Measurements from ENCODE around the gene EXOC3L1.

The EXOC3L1 gene

DNA sequence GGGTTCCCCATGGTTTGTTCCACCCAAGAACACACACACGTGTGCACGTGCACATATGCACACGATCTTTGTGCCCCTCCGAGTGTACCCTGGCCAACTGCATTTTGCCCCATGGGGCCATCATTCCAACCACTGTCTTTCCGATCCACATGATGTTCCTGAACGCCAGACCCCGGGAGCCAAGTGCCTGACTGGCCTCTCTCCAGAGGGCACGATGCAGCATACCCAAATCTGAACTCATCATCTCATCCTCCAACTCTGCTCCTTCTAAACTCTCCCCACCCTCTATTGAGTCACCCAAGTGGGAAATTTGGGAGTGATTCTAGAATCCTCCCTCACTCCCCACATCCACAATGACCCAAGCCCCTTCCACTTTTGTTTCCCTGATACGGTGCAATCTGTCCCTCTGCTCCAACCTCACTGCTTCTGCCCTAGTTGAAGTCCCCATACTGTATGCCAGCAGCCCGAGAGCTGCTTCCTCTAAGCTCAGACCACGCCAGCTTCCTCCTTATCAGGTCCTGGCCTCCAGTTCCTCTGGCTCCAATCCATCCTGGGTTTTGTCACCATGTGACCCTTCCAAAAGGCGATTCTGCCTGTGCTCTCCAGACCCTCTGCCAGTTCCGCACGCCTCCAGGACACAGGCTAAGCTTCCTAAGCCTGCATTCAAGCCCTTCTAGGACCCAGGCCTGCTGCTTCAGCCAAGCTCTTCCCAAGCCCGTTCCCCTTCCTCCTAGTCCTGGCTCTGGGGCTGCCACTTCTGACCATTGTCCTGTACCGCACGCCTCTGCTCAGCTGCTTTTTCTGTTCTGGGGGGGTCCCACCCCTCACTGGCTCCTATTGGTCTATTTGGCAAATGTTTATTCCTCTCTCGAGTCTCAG is 26.9 kb upstream of the EXOC3L1 start:
- no peak for DNase-seq

DNA sequence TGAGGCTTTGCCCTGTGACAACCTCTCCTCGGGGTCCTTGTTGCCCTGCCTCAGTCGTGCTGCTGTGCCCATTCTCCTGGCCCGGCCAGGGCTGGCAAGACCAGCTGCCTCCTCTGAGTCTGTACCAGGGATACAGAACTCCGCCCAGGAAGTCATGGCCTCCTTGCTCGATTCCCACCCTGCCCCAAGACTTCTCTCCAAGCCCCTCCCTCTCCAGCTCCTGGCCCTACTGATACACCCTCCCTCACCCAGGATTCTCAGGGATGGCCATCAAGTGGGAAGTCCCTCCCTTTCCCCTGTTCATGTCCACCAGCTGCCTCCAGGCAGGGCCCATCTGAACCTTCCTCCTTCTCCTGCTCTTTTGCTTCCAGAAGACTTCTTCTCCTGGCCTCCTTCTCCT is 25.8 kb upstream of the EXOC3L1 start:
- no peak for DNase-seq

DNA sequence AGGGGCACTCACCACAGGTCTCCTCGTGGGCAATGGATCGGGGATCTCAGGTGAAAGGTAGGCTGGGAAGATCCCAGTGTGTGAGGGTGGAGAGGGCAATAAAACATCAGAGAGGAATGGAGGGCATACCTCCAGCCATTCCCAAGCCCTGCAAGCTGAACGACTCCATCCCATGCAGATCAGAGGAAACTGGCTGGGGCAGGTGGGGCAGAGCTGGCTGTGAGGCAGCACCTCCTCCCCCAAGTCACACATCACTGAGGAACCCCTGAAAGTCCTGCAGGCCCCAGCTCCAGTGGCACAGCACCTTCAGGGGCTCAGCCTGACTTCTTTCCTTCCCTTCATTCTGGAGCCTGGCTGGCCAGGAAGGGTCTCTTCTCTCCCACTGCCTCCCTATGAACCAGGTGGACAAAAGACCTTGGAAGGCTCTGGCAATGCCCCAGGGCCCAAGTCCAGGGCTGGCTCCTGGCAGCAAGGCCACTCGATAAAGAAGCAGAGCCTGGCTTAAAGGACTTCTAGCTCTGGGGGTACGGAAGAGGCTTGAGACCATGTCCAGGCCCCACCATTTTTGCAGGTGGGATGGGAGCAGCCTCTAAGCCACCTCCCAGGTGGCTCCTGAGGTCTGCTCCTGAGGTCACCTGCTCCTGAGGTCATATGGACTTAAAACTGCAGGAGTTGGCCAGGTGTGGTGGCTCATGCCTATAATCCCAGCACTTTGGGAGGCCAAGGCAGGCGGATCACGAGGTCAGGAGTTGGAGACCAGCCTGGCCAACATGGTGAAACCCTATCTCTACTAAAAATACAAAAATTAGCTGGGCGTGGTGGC is 23.5 kb upstream of the EXOC3L1 start:
- no peak for DNase-seq

DNA sequence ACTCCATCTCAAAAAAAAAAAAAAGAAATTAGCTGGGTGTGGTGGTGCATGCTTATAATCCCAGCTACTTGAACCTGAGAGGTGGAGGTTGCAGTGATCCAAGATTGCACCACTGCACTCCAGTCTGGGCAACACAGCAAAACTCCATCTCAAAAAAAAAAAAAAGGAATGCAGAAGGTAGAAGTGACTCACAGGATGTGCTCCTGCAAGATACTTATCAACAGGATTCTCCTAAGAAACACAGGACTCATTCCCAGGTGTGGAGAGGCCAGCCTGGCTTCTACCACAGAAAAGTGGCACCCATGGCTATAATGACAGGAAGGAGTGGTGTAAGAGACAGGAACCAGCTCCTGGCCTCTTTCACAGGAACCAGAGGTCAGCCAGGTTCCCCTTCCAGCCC is 22.8 kb upstream of the EXOC3L1 start:
- no peak for DNase-seq

DNA sequence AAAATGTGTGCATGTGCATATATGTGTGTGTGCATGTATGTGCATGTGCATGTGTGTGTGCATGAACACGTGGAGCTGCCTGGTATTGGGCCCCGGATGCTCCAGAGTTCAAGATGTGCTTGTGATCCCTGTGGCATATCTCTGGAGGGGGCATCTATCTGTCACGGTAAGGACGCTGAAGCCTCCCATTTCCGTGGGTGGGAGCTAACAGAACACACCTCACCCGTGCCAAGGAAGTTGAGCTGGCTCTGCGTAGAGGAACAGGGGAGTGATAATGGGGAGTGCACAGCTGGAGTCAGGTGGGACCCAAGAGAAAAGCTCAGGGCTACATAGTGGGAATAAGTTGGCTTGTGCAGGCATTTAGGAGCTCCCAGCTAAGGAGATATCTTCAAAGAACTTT is 21.7 kb upstream of the EXOC3L1 start:
- no peak for DNase-seq

DNA sequence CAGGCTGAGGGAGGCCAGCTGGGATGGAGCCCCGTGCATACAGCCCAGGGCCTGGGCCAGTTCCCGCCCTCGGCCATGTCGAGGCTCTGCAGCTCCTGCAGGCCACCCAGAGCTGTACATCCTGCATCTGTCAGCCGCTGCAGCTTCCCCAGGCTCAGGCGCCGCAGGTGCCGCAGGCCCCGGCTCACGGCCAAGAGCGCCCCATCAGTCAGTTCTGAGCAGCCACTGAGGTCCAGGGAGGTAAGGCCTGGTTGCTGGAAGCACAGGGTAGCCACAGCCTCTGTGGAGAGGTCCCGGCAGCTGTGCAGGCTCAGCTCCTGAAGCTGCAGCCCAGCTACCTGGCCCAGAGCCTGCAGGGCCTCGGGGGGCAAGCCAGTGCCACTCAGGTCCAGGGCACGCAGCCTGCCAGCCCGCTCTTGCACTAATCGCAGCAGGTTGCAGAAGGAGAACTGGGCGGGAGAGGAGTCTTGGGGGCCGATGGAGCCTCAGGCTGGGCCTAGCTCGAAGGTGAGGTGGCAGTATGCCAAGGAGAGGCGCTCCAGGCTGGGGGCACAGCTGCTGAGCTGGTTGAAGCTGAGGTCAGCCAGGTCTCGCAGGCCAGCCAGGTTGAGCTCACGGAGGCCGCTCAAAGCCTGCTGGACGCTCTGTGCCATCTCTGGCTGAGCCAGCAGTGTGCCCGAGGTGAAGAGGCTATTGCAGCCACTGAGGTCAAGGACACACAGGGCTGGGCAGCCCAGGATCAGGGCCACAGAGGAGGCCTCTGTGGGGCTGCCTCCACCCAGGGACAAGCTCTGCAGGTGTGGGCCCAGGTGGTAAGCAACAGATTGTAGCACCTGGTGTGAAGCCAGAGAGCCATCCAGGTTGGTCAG is 20.4 kb upstream of the EXOC3L1 start:
- no peak for DNase-seq

DNA sequence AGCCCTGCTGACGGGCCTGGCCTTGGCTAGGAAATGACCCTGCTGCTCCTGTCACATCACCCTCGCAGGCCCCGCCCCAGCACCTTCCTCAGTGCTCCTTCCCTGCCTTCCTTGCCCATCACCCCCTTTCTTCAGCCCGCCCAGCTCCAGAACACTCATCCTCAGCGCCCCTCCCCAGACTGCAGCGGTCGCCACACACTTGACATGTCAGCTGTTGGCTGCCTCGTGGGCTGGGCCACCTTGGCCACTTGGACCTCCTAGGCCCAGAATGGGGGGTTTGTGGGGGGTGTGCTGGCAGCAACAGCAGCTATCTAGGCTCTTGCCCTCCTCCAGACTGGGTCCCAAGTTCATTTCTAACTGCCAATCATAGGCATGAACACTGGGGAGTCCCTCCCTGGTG is 19.6 kb upstream of the EXOC3L1 start:
- no peak for DNase-seq

DNA sequence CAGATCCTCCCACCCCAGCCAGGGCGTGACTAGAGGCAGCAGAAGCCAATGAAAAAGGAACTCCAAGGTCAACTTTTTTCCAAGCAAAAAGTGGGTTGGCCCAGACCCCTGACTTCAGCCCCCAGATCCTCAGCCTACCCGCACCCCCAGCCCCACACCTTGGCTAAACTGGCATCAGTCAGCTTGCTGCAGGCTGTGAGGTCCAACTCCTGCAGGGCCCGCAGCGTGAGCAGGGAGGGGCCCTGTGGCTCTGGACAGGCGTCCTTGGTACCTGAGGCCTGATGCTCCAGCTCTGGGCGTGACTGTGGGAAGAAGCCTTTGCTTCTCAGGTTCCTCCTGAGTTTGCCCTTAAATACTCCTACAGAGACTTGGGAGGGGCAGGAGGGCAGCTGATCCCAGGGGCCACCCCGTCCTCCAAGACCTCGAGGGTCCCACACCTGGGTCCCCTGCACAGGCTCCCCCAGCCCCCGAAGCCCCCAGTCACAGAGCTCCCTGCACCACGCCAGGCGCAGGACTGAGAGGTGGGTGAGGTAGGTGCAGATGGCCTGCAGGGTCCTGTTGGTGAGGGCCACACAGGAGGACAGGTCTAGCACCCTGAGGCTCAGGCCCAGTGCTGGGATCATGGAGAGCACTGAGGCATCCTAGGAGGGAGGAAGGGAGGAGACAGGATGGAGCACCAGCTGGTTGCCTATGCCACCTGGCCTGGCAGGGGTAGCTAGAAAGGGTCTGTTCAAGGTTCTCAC is 18.4 kb upstream of the EXOC3L1 start:
- DNase-seq: no peak

DNA sequence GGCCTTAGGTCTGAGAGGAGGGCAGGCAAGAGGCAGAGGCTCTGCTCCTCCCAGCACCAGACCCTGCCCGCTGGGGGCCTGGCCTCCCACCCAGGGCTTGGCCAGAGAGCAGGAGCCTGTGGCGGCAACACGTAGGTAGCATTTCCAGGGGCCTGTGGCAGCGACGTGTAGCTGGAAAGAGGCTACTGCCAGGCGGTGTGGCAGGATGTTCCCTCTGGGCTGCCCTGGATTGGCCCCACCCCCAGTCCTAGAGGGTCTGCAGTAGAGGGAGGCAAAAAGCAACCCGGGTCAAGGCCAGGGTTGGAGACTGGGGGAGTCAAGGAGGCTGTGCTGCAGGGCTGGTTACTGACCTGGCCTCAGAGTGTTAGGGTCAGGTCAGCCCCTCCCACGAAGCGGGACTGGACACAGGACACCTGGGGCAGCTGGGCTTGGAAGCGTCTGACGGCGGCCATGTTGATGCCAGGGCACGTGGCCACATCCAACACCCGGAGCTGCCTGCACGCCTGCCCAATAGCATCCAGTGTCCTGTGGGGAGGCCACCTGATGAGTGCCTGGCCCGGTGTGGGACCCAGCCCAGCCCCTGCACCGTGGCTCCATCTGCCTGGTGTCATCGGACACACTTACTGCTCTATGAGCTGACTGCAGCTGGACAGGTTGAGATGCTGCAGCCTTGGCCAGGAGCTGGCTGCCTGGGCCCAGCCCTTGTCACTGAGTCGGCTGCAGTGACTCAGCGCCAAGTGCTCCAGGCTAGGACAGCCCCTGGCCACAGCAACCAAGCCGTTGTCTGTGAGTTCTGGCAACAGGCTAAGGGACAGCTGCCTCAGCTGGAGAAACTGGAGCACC is 17.5 kb upstream of the EXOC3L1 start:
- no peak for DNase-seq

DNA sequence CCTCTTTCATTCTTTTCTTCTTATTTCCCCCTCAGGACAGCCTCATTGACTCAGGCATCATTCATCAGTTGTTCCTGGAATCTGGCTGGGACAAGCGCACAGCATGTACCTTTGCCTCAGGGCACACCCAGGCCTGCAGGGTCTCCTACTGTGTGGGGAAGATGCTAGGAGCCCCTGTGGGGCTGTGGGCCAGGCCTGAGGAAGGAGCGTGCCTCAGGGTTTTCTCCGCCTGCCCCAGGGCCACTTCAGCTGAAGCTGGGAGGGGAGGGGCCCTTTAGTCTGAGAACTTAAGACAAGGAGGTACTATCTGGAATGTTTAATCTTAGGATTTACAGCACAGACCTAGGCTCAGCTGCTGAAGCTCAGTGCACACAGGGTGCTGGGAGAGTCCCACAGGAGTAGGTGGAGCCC is 16.9 kb upstream of the EXOC3L1 start:
- DNase-seq: no peak

DNA sequence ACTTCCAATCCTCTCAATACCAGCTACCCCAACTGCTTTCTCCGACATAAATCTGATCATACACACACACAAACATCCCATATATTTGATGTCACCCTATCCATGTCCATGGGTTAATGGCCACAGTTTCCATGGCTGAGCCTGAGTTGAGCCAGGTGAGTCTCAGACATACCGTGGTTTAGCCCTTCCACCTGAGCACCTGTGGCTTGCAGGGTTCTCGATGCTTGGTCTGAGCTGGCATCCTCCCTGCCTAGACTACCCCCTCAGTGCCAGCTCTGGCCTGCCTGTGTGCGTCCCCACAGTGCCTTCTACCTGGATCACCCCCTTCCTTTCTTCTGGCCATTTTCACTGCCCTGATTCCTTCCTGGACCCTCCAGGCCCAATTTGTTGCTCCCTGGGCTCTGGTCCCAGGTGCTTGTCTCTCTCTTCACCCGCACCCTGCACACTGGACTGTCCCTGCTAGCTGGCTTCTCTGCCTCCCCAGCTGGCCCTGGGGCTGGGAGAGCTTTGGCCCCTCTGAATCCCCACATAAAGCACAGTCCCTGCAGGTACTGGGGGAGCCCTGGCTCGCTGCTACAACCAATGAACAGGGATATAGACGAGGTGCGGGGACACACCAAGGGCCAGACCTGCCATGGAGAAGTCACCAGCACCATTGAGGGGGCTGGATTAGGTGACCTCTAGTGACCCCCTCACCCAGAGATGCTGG is 16.3 kb upstream of the EXOC3L1 start:
- DNase-seq: no peak

DNA sequence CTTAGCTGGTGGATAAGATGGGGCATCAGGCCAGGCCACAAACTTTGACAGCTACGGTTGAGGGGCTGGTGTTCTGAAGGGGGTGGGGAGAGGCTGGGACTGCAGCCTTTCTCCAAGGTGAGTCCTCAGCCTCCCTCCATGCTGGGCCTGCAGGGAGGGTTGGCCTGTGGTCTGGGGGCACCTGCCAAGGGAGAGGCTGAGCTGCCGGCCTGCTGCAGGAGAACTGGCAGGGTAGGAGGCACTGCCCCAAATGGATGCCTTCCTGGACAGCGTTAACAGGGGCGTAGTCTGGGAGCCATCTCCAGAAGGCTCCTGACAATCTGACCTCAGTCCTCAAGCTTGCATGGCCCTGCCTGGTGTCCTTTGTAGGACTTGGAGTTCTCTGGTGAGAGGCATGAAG is 14.1 kb upstream of the EXOC3L1 start:
- DNase-seq: no peak

DNA sequence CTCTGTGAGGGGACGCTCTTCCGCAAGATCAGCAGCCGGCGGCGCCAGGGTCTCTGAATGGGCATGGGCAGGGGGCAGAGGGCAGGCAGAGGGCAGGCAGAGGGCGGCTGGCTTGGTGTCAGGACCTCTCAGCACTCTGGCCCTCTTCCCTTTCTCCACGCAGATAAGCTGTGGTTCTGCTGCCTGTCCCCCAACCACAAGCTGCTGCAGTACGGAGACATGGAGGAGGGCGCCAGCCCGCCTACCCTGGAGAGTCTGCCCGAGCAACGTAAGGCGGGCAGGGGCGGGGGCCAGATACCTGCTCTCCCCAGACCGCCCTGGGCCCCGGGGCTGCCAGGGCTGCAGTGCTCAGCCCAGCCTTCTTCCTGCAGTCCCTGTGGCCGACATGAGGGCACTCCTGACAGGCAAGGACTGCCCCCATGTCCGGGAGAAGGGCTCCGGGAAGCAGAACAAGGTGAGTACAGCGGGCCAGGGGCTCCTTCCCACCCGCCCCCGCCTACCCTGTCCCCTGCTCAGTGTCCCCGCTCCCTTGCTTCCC is 13.1 kb upstream of the EXOC3L1 start:
- DNase-seq: no peak

DNA sequence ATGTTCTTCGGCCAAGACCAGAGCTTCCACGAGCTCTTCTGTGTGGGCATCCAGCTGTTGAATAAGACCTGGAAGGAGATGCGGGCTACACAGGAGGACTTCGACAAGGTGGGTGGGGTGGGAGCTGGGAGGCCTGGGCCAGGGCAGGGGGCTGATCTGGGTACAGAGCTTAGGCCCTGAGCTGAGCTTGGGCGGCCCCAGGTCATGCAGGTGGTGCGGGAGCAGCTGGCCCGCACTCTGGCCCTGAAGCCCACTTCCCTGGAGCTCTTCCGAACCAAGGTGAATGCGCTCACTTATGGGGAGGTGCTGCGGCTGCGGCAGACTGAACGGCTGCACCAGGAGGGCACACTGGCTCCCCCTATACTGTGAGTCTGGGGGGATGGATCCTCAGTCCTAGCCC is 12.5 kb upstream of the EXOC3L1 start:
- no peak for DNase-seq

DNA sequence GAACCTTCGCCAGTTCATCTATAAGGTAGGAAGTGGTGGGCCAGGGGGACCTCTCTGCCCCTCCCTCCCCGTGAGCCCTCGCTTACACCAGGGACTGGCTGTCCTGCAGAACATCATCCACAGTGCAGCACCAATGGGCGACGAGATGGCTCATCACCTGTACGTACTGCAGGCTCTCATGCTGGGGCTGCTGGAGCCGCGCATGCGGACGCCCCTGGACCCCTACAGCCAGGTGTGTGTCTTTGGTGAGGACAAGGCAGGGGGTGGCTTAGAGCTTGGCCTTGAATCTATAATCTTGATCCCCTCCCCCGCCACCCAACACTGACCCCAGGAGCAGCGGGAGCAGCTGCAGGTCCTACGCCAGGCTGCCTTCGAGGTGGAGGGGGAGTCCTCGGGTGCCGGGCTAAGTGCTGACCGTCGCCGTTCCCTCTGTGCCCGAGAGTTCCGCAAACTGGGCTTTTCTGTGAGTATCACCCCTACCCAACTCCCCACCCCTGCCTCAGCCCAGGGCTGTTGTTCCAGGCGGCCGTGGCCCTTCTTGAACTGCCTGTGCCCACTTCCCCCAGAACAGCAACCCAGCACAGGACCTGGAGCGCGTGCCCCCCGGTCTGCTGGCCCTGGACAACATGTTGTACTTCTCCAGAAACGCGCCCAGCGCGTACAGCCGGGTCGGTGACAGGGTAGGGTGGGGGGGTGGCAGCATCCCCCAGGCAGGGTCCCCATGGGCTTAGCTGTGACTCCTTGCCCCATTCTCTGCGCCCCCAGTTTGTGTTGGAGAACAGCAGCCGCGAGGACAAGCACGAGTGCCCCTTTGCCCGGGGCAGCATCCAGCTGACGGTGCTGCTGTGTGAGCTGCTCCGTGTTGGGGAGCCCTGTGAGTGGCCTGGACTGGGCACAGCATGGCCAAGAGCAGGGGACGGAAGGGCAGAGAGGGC is 11.7 kb upstream of the EXOC3L1 start:
- DNase-seq: no peak

DNA sequence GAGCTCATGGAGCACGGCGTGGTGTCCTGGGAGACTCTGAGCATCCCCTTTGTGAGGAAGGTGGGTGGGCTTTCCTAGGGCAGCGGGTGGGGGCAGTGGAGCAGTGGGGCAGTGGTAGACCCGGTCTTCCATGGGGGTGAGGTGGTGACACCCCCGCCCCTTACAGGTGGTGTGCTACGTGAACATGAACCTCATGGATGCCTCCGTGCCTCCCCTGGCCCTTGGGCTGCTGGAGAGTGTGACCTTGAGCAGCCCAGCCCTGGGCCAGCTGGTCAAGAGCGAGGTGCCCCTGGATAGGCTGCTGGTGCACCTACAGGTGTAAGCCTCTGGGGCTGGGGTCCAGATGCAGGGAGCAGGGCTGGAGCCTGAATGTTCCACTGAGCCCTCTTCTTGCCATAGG is 10.6 kb upstream of the EXOC3L1 start:
- DNase-seq: no peak

DNA sequence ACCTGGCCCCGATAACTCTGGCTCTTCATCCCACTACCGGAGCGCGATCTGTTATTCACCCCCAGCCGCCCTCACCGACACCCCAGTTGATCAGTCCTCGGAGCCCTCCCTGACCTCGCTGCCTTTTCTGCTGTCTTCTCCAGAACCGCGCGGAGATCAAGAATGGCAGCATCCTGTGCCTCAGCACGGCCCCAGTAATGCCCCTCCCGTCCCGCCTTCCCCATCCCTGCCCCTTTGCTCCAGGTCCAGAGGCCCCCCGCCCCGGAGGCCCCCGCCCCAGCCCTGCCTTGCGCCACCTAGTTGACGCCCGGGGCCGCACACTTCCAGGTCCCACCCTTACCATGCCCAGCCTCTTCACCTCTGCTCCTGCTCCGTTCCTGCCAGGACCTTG is 9.9 kb upstream of the EXOC3L1 start:
- DNase-seq: no peak

DNA sequence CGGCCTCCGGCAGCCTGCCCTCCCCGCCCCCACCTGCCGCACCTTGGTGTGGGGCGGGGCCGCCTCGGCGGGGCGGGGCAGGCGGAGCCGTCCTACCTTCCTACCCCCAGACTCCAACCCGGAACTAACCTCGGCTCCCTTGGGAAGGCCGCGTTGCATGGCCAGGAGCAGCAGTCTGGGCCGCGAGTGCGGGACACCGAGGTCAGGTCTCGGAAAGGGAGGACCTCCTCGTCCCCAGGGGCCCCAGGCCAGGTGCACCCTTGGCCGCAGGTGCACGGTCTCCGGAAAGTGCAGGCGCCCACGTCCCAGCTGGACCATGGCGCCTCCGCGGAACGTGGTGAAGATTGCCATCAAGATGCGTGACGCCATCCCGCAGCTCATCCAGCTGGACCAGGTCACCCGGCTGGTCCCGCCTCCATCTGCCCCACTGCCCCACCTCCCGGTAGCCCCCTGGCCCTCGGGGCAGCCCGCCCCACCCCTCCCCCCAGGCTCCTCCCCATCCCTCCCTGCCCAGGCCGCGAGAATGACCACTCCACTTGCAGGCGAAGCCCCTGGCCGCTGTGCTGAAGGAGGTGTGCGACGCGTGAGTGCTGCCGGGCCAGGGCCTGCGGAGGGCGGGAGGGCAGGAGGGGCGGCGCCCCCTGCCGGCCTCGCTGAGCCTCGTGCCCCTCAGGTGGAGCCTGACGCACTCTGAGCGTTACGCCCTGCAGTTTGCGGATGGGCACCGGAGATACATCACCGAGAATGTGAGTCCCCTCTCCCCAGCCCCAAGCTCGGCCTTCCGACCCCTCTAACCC is 9.3 kb upstream of the EXOC3L1 start, which contains the start of gene ELMO3:
Gene ELMO3, plus strand, starts transcription at position 121 of the 797 bp plus-strand sequence. Its CDS starts 196 bp downstream, at position 317.
- peak; percentile 43 for DNase-seq
